Measurements from ENCODE around the gene SPAG8.

The SPAG8 gene

GRCh38 chr9:35810122-35810521, 1.9 kb downstream of the SPAG8 start:
- no peak for DNase-seq (ENCODE audit: low read depth)

- DNase-seq (ENCODE audit: low read depth), result no peak
Measured at GRCh38 chr9:35808433-35808832, 3.6 kb downstream of the SPAG8 start.

GRCh38 chr9:35806101-35806500, 6.0 kb downstream of the SPAG8 start:
- no peak for DNase-seq (ENCODE audit: low read depth)

GRCh38 chr9:35801328-35802128, 10.5 kb downstream of the SPAG8 start:
- DNase-seq (ENCODE audit: low read depth), result no peak

- DNase-seq (ENCODE audit: low read depth), result no peak
Measured at GRCh38 chr9:35800530-35800929, 11.5 kb downstream of the SPAG8 start.

- DNase-seq (ENCODE audit: low read depth), result no peak
Measured at GRCh38 chr9:35798658-35799374, 13.2 kb downstream of the SPAG8 start.

- no peak for DNase-seq (ENCODE audit: low read depth)
Measured at GRCh38 chr9:35797311-35798109, 14.6 kb downstream of the SPAG8 start.

- DNase-seq (ENCODE audit: low read depth), result no peak
Measured at GRCh38 chr9:35795695-35796094, 16.4 kb downstream of the SPAG8 start.

GRCh38 chr9:35793461-35793860, 18.6 kb downstream of the SPAG8 start:
- no peak for DNase-seq (ENCODE audit: low read depth)

GRCh38 chr9:35792826-35793225, 19.2 kb downstream of the SPAG8 start:
- no peak for DNase-seq (ENCODE audit: low read depth)

- DNase-seq (ENCODE audit: low read depth), result no peak
Measured at GRCh38 chr9:35792024-35792813, 19.8 kb downstream of the SPAG8 start.

- no peak for DNase-seq (ENCODE audit: low read depth)
Measured at GRCh38 chr9:35791297-35791921, 20.7 kb downstream of the SPAG8 start, which contains the start of gene NPR2. NPR2 (plus strand) TSS chr9:35791591; CDS start chr9:35792409, 818 bp downstream.

GRCh38 chr9:35790385-35791296, 21.4 kb downstream of the SPAG8 start:
- DNase-seq (ENCODE audit: low read depth), result peak; percentile 57

GRCh38 chr9:35790025-35790384, 22.1 kb downstream of the SPAG8 start:
- no peak for DNase-seq (ENCODE audit: low read depth)

- no peak for DNase-seq (ENCODE audit: low read depth)
Measured at GRCh38 chr9:35789541-35789940, 22.5 kb downstream of the SPAG8 start.

GRCh38 chr9:35783418-35783817, 28.6 kb downstream of the SPAG8 start:
- no peak for DNase-seq (ENCODE audit: low read depth)

GRCh38 chr9:35781066-35781465, 31.0 kb downstream of the SPAG8 start:
- DNase-seq (ENCODE audit: low read depth), result no peak

- DNase-seq (ENCODE audit: low read depth), result no peak
Measured at GRCh38 chr9:35778496-35778895, 33.6 kb downstream of the SPAG8 start.

- no peak for DNase-seq (ENCODE audit: low read depth)
Measured at GRCh38 chr9:35776018-35776417, 36.0 kb downstream of the SPAG8 start.
